GM18526 (cell line): ENCODE data around the gene PRR23B.

Source experiments
- POLR2A ChIP-seq: IDR thresholded peaks from 3 replicates; pipeline ENCODE4 v1.6.1; 2011; ENCODE audit not compliant: insufficient read length; ENCODE audit errors: extremely low read depth

Gene PRR23B

GRCh38 chr3:138995706-138996105, 25.0 kb downstream of the PRR23B start:
- TF ChIP-seq POLR2A: no peak

- no peak for TF ChIP-seq POLR2A
Measured at GRCh38 chr3:138987181-138987580, 33.5 kb downstream of the PRR23B start.

- no peak for TF ChIP-seq POLR2A
Measured at GRCh38 chr3:138985932-138986331, 34.8 kb downstream of the PRR23B start.

- no peak for TF ChIP-seq POLR2A
Measured at GRCh38 chr3:138984816-138985215, 35.9 kb downstream of the PRR23B start.

GRCh38 chr3:138976047-138976446, 44.7 kb downstream of the PRR23B start:
- TF ChIP-seq POLR2A: no peak

GRCh38 chr3:138975351-138975750, 45.4 kb downstream of the PRR23B start:
- TF ChIP-seq POLR2A: no peak

GRCh38 chr3:138974462-138974861, 46.3 kb downstream of the PRR23B start:
- no peak for TF ChIP-seq POLR2A

- no peak for TF ChIP-seq POLR2A
Measured at GRCh38 chr3:138972941-138973340, 47.8 kb downstream of the PRR23B start.

- TF ChIP-seq POLR2A: no peak
Measured at GRCh38 chr3:138971766-138972320, 48.9 kb downstream of the PRR23B start.
